Measurements from ENCODE around the gene TP53AIP1.
"Not testable (repeated sequence)": the region's sequence is repeated elsewhere in the genome, so short reads cannot be mapped to it uniquely, and the experiment has no call there.

The TP53AIP1 gene

GRCh38 chr11:128924510-128925249, 18.0 kb downstream of the TP53AIP1 start:
- DNase-seq, result no peak

GRCh38 chr11:128924104-128924503, 18.6 kb downstream of the TP53AIP1 start:
- DNase-seq, result no peak

- no peak for DNase-seq
Measured at GRCh38 chr11:128921793-128922192, 20.9 kb downstream of the TP53AIP1 start.

- DNase-seq, result no peak
Measured at GRCh38 chr11:128920666-128921065, 22.0 kb downstream of the TP53AIP1 start.

- DNase-seq, result not testable (repeated sequence)
Measured at GRCh38 chr11:128919635-128920034, 23.0 kb downstream of the TP53AIP1 start.

- no peak for DNase-seq
Measured at GRCh38 chr11:128919216-128919615, 23.5 kb downstream of the TP53AIP1 start.

GRCh38 chr11:128917144-128917724, 25.4 kb downstream of the TP53AIP1 start:
- DNase-seq, result no peak

GRCh38 chr11:128916681-128917080, 26.0 kb downstream of the TP53AIP1 start:
- DNase-seq, result no peak

- DNase-seq, result no peak
Measured at GRCh38 chr11:128916037-128916572, 26.6 kb downstream of the TP53AIP1 start.

GRCh38 chr11:128915149-128915521, 27.5 kb downstream of the TP53AIP1 start:
- no peak for DNase-seq

GRCh38 chr11:128914216-128915148, 28.2 kb downstream of the TP53AIP1 start:
- DNase-seq, result no peak

GRCh38 chr11:128913806-128914205, 28.9 kb downstream of the TP53AIP1 start:
- no peak for DNase-seq

GRCh38 chr11:128911701-128912100, 31.0 kb downstream of the TP53AIP1 start:
- DNase-seq, result no peak

GRCh38 chr11:128911239-128911638, 31.4 kb downstream of the TP53AIP1 start:
- no peak for DNase-seq

GRCh38 chr11:128910576-128910975, 32.1 kb downstream of the TP53AIP1 start:
- no peak for DNase-seq

GRCh38 chr11:128909438-128910125, 33.1 kb downstream of the TP53AIP1 start:
- no peak for DNase-seq

GRCh38 chr11:128908391-128909246, 34.1 kb downstream of the TP53AIP1 start:
- DNase-seq, result peak; percentile 59 to 63

GRCh38 chr11:128907585-128907984, 35.1 kb downstream of the TP53AIP1 start:
- DNase-seq, result no peak

- peak in 1 of 2 experiments; percentile 12 for DNase-seq
Measured at GRCh38 chr11:128906185-128907050, 36.3 kb downstream of the TP53AIP1 start.

GRCh38 chr11:128905345-128906184, 37.1 kb downstream of the TP53AIP1 start:
- DNase-seq, result peak in 1 of 2 experiments; percentile 9
